ENCODE measurements around the gene KCNT1. TPM values are rescaled to one million over a fixed set of nuclear protein-coding genes. Genes with fewer than 3 reads are reported as not detected.
"Not testable (repeated sequence)": the region's sequence is repeated elsewhere in the genome, so short reads cannot be mapped to it uniquely, and the experiment has no call there.

Gene KCNT1
- polyA plus RNA-seq, 1 donor (not counting 4 experiments of a cell fraction or from before 2014, with no cell fraction given), result not detected

- no peaks in the 10 kb centered on the region for H3K9me3 ChIP-seq (ENCODE audit: control insufficient read depth, low read depth, low read length)
- H4K20me1 ChIP-seq (ENCODE audit: control insufficient read depth, extremely low read depth, insufficient read depth, low read length), result no peaks in the 10 kb centered on the region
- H3K4me2 ChIP-seq (ENCODE audit: control insufficient read depth, extremely low read depth, insufficient read depth, low read depth, low read length), result no peak overlapping the region
- no peaks in the 10 kb centered on the region for H3K9me1 ChIP-seq (ENCODE audit: control insufficient read depth, extremely low read depth, insufficient read depth, low read length)
- H3K27ac ChIP-seq (ENCODE audit: control insufficient read depth, insufficient read depth, low read length), result no peak overlapping the region
- TF ChIP-seq CTCF (optimal IDR thresholded peaks at IDR 0.05 in 1 of 3, IDR thresholded peaks at IDR 0.05 in 1 of 3, conservative IDR thresholded peaks at IDR 0.05 in 1 of 3; ENCODE audit: extremely low read depth in 1 of 3, insufficient read depth in 2 of 3, low read length in 3 of 3), result no peak
- no peak for TF ChIP-seq EZH2 (IDR thresholded peaks at IDR 0.05; ENCODE audit: low read length)
- no peak overlapping the region for H3K9ac ChIP-seq (ENCODE audit: control insufficient read depth, extremely low read depth, insufficient read depth, low read length)
- DNase-seq (ENCODE audit: low read depth, low spot score) (no peak), FAIRE-seq (no peak)
- no peaks in the 10 kb centered on the region for H3K36me3 ChIP-seq (ENCODE audit: control insufficient read depth in 2 of 2, extremely low read depth in 1 of 2, insufficient read depth in 2 of 2, low read length in 2 of 2)
- H3K4me3 ChIP-seq (ENCODE audit: control insufficient read depth in 2 of 3, extremely low read depth in 1 of 3, insufficient read depth in 2 of 3, low read depth in 1 of 3, low read length in 3 of 3), result no peak overlapping the region
- H3K4me1 ChIP-seq (ENCODE audit: control insufficient read depth, extremely low read depth, insufficient read depth, low read length), result no peaks in the 10 kb centered on the region
- H3K27me3 ChIP-seq (ENCODE audit: control insufficient read depth, extremely low read depth, insufficient read depth, low read length), result no peaks in the 10 kb centered on the region
- H3K79me2 ChIP-seq (ENCODE audit: control insufficient read depth, insufficient read depth, low read length), result no peaks in the 10 kb centered on the region
- dilution Hi-C loops (cut with MboI; ENCODE audit: extremely low pct_ligation_motif_present, low sequenced_read_pairs), result no loop called here
- H2AFZ ChIP-seq (ENCODE audit: control insufficient read depth, low read length), result no peak overlapping the region
Measured at GRCh38 chr9:135666534-135667462, 35.2 kb upstream of the KCNT1 start.

- dilution Hi-C loops (cut with MboI; ENCODE audit: extremely low pct_ligation_motif_present, low sequenced_read_pairs), result no loop called here
- Histone ChIP-seq H3K9me3 (ENCODE audit: control insufficient read depth, low read depth, low read length) (no peaks in the 10 kb centered on the region), H2AFZ (ENCODE audit: control insufficient read depth, low read length) (no peak overlapping the region), H3K36me3 (ENCODE audit: control insufficient read depth in 2 of 2, extremely low read depth in 1 of 2, insufficient read depth in 2 of 2, low read length in 2 of 2) (no peaks in the 10 kb centered on the region), H3K9me1 (ENCODE audit: control insufficient read depth, extremely low read depth, insufficient read depth, low read length) (no peaks in the 10 kb centered on the region), H3K4me1 (ENCODE audit: control insufficient read depth, extremely low read depth, insufficient read depth, low read length) (no peaks in the 10 kb centered on the region), H3K9ac (ENCODE audit: control insufficient read depth, extremely low read depth, insufficient read depth, low read length) (no peak overlapping the region), H3K79me2 (ENCODE audit: control insufficient read depth, insufficient read depth, low read length) (no peaks in the 10 kb centered on the region), H4K20me1 (ENCODE audit: control insufficient read depth, extremely low read depth, insufficient read depth, low read length) (no peaks in the 10 kb centered on the region), H3K4me3 (ENCODE audit: control insufficient read depth in 2 of 3, extremely low read depth in 1 of 3, insufficient read depth in 2 of 3, low read depth in 1 of 3, low read length in 3 of 3) (no peak overlapping the region), H3K27ac (ENCODE audit: control insufficient read depth, insufficient read depth, low read length) (no peak overlapping the region), H3K27me3 (ENCODE audit: control insufficient read depth, extremely low read depth, insufficient read depth, low read length) (no peaks in the 10 kb centered on the region), H3K4me2 (ENCODE audit: control insufficient read depth, extremely low read depth, insufficient read depth, low read depth, low read length) (no peak overlapping the region)
- TF ChIP-seq EZH2 (IDR thresholded peaks at IDR 0.05; ENCODE audit: low read length) (no peak), CTCF (optimal IDR thresholded peaks at IDR 0.05 in 1 of 3, IDR thresholded peaks at IDR 0.05 in 1 of 3, conservative IDR thresholded peaks at IDR 0.05 in 1 of 3; ENCODE audit: extremely low read depth in 1 of 3, insufficient read depth in 2 of 3, low read length in 3 of 3) (no peak)
- no peak for FAIRE-seq
- DNase-seq (ENCODE audit: low read depth, low spot score), result no peak
Measured at GRCh38 chr9:135667463-135668001, 34.5 kb upstream of the KCNT1 start.

GRCh38 chr9:135669018-135669417 is 33.0 kb upstream of the KCNT1 start:
- H3K27me3 ChIP-seq (ENCODE audit: control insufficient read depth, extremely low read depth, insufficient read depth, low read length); FAIRE-seq; H3K9me3 ChIP-seq (ENCODE audit: control insufficient read depth, low read depth, low read length); H3K9ac ChIP-seq (ENCODE audit: control insufficient read depth, extremely low read depth, insufficient read depth, low read length); H2AFZ ChIP-seq (ENCODE audit: control insufficient read depth, low read length); H3K4me2 ChIP-seq (ENCODE audit: control insufficient read depth, extremely low read depth, insufficient read depth, low read depth, low read length); H3K4me3 ChIP-seq (ENCODE audit: control insufficient read depth in 2 of 3, extremely low read depth in 1 of 3, insufficient read depth in 2 of 3, low read depth in 1 of 3, low read length in 3 of 3); DNase-seq (ENCODE audit: low read depth, low spot score); dilution Hi-C loops (cut with MboI; ENCODE audit: extremely low pct_ligation_motif_present, low sequenced_read_pairs); H3K79me2 ChIP-seq (ENCODE audit: control insufficient read depth, insufficient read depth, low read length); H3K4me1 ChIP-seq (ENCODE audit: control insufficient read depth, extremely low read depth, insufficient read depth, low read length); H3K36me3 ChIP-seq (ENCODE audit: control insufficient read depth in 2 of 2, extremely low read depth in 1 of 2, insufficient read depth in 2 of 2, low read length in 2 of 2); H4K20me1 ChIP-seq (ENCODE audit: control insufficient read depth, extremely low read depth, insufficient read depth, low read length); H3K27ac ChIP-seq (ENCODE audit: control insufficient read depth, insufficient read depth, low read length); H3K9me1 ChIP-seq (ENCODE audit: control insufficient read depth, extremely low read depth, insufficient read depth, low read length): not testable (repeated sequence)

All from keratinocyte (primary cell).